GM19455 (cell line): ENCODE data around the gene MRPS25.
"Not testable (repeated sequence)": the region's sequence is repeated elsewhere in the genome, so short reads cannot be mapped to it uniquely, and the experiment has no call there.

Experiments
- ATAC-seq: cut with Tn5 transposase; IDR thresholded peaks from one replicate; pipeline ENCODE4 v1.9.1; 2021; ENCODE audit not compliant: unreplicated experiment

The MRPS25 gene

GRCh38 chr3:15044326-15044725 is 20.8 kb downstream of the MRPS25 start:
- ATAC-seq = no peak

GRCh38 chr3:15043408-15044171 is 21.5 kb downstream of the MRPS25 start:
- no peak for ATAC-seq

DNA sequence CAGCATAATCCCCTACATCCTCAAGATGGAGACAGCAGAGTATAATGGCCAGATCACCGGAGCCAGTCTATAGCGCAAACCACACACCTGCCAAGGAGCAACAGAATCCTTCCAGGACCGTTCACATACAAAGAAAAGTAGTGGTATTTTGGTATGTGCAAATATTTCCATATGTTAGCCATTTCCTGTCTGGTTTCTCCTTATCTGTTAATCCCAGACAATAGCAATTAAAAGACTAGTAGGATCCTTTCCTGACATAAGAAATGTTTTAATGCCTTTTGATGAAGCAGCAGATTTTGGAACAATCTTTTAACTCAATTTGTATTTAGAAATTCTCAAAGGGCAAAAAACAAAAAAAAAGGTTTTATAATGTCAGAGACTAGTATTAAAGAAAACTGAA is 22.2 kb downstream of the MRPS25 start:
- ATAC-seq = no peak

DNA sequence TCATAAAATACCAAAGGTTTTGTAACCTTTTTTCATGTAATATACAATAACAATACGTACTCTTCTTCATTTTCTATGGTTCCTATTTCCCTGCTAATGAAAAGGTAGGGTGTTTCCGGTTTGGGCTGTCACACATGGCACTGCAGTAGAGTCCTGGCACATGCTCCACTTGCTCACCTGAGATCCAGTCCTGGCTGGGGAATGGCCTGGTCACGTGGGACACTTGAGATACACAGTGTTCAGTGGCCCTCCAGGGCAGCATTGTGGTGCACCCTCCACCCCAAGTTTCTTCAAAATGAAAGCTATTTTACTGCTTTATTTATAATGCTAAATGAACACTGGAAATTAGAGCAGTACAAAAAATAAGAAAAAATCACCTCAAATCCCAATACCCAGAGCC is 23.2 kb downstream of the MRPS25 start:
- no peak for ATAC-seq

DNA sequence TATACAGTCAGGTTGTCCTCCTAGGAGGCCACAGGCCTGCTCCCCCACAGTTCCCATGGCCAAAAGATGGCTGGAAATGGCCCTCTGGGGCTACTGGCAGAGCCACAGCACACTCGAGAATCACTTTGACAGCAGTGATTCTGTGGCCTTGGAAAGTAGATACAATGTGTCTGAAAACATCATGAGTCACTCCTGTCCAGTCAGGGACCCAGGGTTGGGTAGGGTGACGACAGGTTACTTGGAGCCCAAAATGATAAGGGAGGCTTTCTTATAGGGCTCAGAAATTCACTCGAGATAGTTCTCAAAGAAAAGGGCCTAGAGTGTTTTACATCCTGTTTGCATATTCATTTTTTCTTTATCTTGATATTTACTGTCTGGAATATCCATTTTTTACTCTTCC is 24.3 kb downstream of the MRPS25 start:
- no peak for ATAC-seq

- ATAC-seq = no peak
Measured at GRCh38 chr3:15038306-15038705, 26.8 kb downstream of the MRPS25 start.

DNA sequence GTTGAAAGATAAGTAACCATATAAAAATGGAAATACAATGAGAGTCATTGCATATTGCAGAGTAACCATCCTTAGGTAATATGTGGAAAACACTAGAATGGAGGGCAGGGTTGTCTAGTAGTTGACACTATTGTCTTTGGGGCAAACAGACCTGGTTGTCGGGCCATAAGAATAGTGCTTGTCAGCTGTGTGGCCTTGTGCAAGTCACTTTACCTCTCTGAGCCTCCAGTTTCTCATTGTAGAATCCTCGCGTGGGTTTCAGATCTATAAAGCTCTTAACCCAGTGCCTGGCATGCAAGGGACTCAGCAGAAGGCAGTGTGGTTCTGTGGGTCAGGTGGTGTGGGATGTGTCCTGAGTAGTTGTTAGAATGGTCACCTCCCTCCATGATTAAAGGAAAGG is 32.0 kb downstream of the MRPS25 start:
- no peak for ATAC-seq

GRCh38 chr3:15032650-15033049 is 32.5 kb downstream of the MRPS25 start:
- no peak for ATAC-seq

DNA sequence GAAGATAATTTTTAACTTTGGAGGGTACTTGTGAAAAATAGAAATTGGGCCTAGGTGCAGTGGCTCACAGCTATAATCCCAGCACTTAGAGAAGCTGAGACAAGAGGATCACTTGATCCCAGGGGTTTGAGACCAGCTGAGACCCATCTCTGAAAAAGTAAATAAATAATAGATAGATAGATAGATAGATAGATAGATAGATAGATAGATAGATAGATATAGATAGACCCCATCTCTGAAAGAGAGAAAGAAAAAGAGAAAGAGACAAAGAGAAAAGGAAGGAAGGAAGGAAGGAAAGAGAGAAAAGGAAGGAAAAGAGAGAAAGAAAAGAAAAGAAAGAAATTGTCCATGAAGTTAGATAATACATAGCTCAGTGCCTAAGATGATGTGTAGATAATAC is 35.5 kb downstream of the MRPS25 start:
- no peak for ATAC-seq

- no peak for ATAC-seq
Measured at GRCh38 chr3:15023719-15024118, 41.4 kb downstream of the MRPS25 start.

DNA sequence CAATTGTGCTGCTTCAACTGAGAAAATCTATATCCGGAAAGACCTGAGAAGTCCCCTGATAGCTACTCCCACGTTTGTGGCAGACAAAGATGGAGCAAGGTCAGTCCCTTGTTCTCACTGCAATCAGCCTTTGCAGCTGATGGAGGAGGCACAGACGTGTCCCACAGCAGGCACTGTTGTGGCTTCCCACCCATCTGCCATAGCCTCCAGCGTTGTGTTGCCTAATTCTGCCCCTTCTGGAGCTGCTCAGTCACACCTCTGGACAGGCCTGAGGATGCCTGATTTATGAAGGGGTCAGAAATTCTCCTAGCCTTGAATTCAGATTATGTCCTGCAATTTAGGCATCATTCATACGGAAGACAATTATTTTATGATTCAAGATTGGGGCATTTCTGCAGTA is 41.9 kb downstream of the MRPS25 start:
- no peak for ATAC-seq

DNA sequence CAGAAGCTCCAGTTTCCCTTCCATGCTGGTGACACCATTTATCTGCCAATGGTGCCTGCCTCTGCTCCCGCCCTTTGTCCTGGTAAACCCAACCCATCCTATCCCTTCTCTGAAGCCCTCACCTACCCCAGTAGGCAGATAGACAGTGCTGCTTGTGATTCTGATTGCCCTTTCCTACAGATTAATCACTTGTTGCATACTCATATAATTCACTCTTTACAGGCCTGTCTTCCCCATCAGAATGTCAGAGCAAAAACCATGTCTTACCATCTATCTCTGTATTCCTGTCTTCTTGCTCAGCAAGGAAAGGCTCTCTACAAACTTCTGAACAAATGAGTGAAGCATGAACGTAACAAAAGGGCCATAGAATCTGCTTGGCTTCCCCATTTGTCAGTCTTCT is 47.9 kb downstream of the MRPS25 start:
- no peak for ATAC-seq

DNA sequence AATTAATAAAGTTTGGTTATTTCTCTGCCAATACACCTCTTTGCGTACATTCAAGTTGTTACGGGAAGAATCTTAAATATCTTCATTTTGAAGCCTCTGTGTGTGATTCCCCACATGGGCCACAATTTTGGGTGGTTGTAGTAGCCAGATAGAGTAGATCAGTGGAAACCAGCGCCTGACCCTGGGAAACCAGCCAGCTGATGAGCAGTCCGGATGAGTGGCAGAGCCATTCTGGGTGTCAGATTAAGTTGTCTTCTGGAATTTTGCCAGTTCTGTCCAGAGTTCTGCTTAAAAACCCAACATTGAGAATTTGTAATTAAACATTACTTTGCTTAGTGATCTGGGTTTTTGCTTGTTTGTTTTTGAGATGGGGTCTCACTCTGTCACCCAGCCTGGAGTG is 49.7 kb downstream of the MRPS25 start:
- ATAC-seq = no peak

- ATAC-seq = no peak
Measured at GRCh38 chr3:15014606-15015328, 50.3 kb downstream of the MRPS25 start.

DNA sequence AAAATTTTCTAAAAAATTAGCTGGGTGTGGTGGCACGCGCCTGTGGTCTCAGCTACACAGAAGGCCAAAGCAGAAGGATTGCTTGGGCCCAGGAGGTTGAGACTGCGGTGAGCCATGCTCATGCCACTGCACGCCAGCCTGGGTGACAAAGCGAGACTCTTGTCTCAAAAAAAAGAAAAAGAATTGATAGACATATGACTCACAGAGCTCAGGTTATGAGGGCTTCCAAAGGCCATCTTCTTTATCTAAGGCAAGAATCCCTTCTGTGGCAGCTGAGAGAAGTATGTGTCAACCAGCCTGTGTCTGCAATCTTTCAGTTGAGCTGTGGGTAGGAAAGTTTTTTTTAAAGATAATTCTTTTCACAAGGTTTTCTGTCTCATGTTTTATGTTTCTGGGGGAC is 53.9 kb downstream of the MRPS25 start:
- ATAC-seq = no peak

GRCh38 chr3:15010664-15011063 is 54.5 kb downstream of the MRPS25 start:
- no peak for ATAC-seq

DNA sequence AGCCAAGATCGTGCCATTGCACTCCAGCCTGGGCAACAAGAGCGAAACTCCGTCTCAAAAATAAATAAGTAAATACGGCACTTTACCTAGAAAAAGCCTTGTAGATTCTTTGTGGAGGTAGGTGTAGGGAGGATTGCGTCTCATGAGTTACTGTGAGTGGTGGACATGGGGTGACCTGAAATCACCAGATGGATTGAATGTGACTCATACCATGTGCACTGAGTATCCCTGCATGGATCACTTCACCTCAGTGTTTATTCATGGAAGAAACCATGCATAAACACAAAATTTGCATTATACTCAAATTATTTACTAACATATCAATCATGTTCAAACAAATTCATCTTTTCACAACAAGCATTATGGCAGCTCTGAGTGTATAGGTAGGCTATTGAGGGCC is 55.9 kb downstream of the MRPS25 start:
- ATAC-seq = no peak

- ATAC-seq = no peak
Measured at GRCh38 chr3:15007681-15008141, 57.4 kb downstream of the MRPS25 start.

DNA sequence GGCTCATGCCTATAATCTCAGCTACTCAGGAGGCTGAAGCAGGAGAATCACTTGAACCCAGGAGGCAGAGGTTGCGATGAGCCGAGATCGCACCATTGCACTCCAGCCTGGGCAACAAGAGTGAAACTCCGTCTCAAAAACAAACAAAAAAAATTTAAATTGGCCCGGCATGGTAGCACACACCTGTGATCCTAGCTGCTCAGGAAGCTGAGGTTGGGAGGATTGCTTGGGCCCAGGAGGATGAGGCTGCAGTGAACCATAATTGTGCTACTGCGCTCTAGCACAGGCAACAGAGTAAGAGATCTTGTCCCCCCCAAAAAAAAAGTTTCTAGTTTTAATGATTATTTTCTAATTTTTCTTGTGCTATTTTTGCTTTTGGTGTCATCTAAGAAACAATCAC is 65.9 kb downstream of the MRPS25 start:
- ATAC-seq = not testable (repeated sequence)
